PC-3 (cell line): ENCODE results near the gene CEP112. TPM values are rescaled to one million over a fixed set of nuclear protein-coding genes. Genes with fewer than 3 reads are reported as not detected.

Experiments
- ATAC-seq: fragments of 200-7000 bp; cut with Tn5 transposase; 2 replicates; pipeline ENCODE4 v1.9.1; 2020; ENCODE audit warnings: mild to moderate bottlenecking, moderate library complexity
- BruUV-seq: library from RNA; stranded (reverse); fragments of 400-500 nt; replicated peaks from 2 replicates; lab custom pipeline; 2021; lab: Mats Ljungman, UMichigan
- CTCF ChIA-PET: fragments of 300-600 bp; sonication (Branson Sonifier 250); formaldehyde crosslinking; loops from one replicate; lab custom pipeline; 2022; ENCODE audit warnings: antibody characterized with exemption; lab: Charles Lee
- POLR2A ChIA-PET: fragments of 300-600 bp; sonication (Branson Sonifier 250); formaldehyde crosslinking; loops from one replicate; lab custom pipeline; 2022; ENCODE audit warnings: antibody characterized with exemption; ENCODE audit not compliant: unreplicated experiment; lab: Charles Lee
- DNase-seq: peaks from one replicate; pipeline ENCODE4 v3.0.0-alpha.2; 2015
- H2AFZ ChIP-seq: fragments of 300-600 bp; sonication (generic); 2 replicates; pipeline ENCODE4 v1.6.0; 2016; ENCODE audit warnings: antibody characterized with exemption, low read length
- H3F3A ChIP-seq: fragments of 300-600 bp; sonication (generic); one replicate; pipeline ENCODE4 v1.6.0; 2017; ENCODE audit warnings: antibody characterized with exemption, low read length, control low read depth, mild to moderate bottlenecking; ENCODE audit not compliant: unreplicated experiment
- H3K27ac ChIP-seq: fragments of 300-600 bp; sonication (generic); 2 replicates; pipeline ENCODE4 v1.5.1; 2016; ENCODE audit warnings: mild to moderate bottlenecking, low read length
- H3K27me3 ChIP-seq: fragments of 300-600 bp; sonication (generic); 2 replicates; pipeline ENCODE4 v1.6.1; 2016; ENCODE audit warnings: low read length, mixed read lengths
- H3K36me3 ChIP-seq: fragments of 300-600 bp; sonication (generic); 2 replicates; pipeline ENCODE4 v1.6.1; 2016; ENCODE audit warnings: low read depth, mixed run types, low read length, mixed read lengths
- H3K4me1 ChIP-seq: fragments of 300-600 bp; sonication (generic); 2 replicates; pipeline ENCODE4 v1.5.1; 2016; ENCODE audit warnings: low read length; ENCODE audit not compliant: insufficient read depth
- H3K4me2 ChIP-seq: fragments of 300-600 bp; sonication (generic); 2 replicates; pipeline ENCODE4 v1.6.0; 2016; ENCODE audit warnings: low read length
- H3K4me3 ChIP-seq: fragments of 300-600 bp; sonication (generic); 2 replicates; pipeline ENCODE4 v1.5.1; 2016; ENCODE audit warnings: mild to moderate bottlenecking, low read length, mixed read lengths
- H3K79me2 ChIP-seq: fragments of 300-600 bp; sonication (generic); 2 replicates; pipeline ENCODE4 v1.6.1; 2017; ENCODE audit warnings: low read length, mixed read lengths
- H3K9ac ChIP-seq: fragments of 300-600 bp; sonication (generic); 2 replicates; pipeline ENCODE4 v1.6.0; 2016; ENCODE audit warnings: mild to moderate bottlenecking, low read length
- H3K9me2 ChIP-seq: fragments of 300-600 bp; sonication (generic); replicated peaks from 2 replicates; pipeline ENCODE4 v1.6.1; 2016; ENCODE audit warnings: mixed run types, low read length, mixed read lengths
- H3K9me3 ChIP-seq: fragments of 300-600 bp; sonication (generic); 2 replicates; pipeline ENCODE4 v1.6.1; 2016; ENCODE audit warnings: low read length, mixed read lengths
- H4K20me1 ChIP-seq: fragments of 300-600 bp; sonication (generic); 2 replicates; pipeline ENCODE4 v1.6.1; 2016; ENCODE audit warnings: low read length, mixed read lengths
- EZH2 ChIP-seq: fragments of 300-600 bp; sonication (generic); IDR thresholded peaks from one replicate; pipeline ENCODE4 v1.6.1; 2017; ENCODE audit warnings: antibody characterized with exemption, mild to moderate bottlenecking, low read length; ENCODE audit not compliant: unreplicated experiment
- EZH2phosphoT487 ChIP-seq: fragments of 300-600 bp; sonication (generic); IDR thresholded peaks from 2 replicates; pipeline ENCODE4 v1.6.1; 2018; ENCODE audit warnings: mild to moderate bottlenecking, antibody characterized with exemption, low read length, borderline replicate concordance
- intact Hi-C: fragments of 100-400 bp; cut with micrococcal nuclease; formaldehyde crosslinking; loops from 2 replicates; pipeline ENCODE4 v1.9.0; 2023
- total RNA-seq: library from RNA; depleted of rRNA; stranded (reverse); fragments of >200 nt; gene quantifications from 2 replicates; pipeline ENCODE4 v1.2.3, GENCODE V29; 2014
- TF ChIP-seq, protein P1 (sequence below): fragments of 300-600 bp; sonication (generic); conservative IDR thresholded peaks from 2 replicates; pipeline ENCODE4 v1.5.1; 2017; ENCODE audit warnings: antibody characterized with exemption, low read depth, mild to moderate bottlenecking, low read length

Gene CEP112
- total RNA-seq, 1 experiment from 2014 or later: 6.5 TPM

DNA sequence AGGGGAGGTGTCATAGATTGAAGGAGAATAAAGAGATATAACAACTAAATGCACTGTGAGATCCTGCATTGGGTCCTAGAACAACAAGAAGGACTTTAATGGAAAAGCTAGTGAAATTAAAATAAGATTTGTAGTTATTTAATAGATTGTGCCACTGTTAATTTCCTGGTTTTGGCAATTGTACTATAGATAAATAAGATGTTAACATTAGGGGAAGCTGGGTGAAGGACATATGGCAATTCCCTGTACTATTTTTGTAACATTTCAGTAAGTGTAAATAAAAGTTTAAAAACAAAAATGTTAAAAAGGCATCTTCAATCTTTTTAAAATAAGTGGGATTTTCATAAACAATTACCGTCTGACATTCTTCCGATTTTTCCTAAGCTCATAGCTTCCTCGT, 372.1 kb downstream of the CEP112 start:
- no TSS peak for BruUV-seq
- CTCF ChIA-PET: interaction anchor here (0.6 to 0.9 kb wide), 2 partner anchors 588 to 721 kb away, joined by 3 to 5 read pairs; no protein-coding TSS in a partner anchor
- ATAC-seq: no peak

DNA sequence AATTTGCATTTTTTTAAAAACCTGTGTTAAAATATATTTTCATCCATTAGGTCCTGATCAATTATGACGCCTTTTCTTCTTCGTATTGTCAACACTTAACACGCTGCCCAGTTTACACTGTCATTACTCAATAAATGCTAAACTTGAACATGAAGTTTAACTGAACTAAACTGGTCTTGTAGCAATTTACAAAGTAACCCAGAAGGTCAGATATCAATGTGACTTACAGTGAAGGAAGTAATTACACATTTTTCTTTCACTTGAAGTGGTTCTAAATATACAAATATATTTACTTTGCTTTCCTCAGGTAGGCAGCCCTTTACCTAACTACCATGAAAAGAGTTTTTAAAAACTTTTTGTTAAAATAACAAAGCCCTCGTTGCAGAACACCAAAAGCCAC, 374.0 kb downstream of the CEP112 start:
- intact Hi-C loops: no loop called here
- H2AFZ ChIP-seq: no peak overlapping the region
- H3K9ac ChIP-seq: no peak overlapping the region
- no peaks in the 10 kb centered on the region for H3F3A ChIP-seq
- DNase-seq: no peak
- ChIA-PET POLR2A (no interaction called here), CTCF (no interaction called here)
- no peaks in the 10 kb centered on the region for H4K20me1 ChIP-seq
- no peak overlapping the region for H3K4me2 ChIP-seq
- no peak overlapping the region for H3K4me3 ChIP-seq
- peaks cover 17% of the 10 kb centered on the region for H3K4me1 ChIP-seq
- TF ChIP-seq EZH2phosphoT487 (no peak), EZH2 (no peak)
- TF ChIP-seq, protein P1, sequence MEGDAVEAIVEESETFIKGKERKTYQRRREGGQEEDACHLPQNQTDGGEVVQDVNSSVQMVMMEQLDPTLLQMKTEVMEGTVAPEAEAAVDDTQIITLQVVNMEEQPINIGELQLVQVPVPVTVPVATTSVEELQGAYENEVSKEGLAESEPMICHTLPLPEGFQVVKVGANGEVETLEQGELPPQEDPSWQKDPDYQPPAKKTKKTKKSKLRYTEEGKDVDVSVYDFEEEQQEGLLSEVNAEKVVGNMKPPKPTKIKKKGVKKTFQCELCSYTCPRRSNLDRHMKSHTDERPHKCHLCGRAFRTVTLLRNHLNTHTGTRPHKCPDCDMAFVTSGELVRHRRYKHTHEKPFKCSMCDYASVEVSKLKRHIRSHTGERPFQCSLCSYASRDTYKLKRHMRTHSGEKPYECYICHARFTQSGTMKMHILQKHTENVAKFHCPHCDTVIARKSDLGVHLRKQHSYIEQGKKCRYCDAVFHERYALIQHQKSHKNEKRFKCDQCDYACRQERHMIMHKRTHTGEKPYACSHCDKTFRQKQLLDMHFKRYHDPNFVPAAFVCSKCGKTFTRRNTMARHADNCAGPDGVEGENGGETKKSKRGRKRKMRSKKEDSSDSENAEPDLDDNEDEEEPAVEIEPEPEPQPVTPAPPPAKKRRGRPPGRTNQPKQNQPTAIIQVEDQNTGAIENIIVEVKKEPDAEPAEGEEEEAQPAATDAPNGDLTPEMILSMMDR: no peak
- H3K79me2 ChIP-seq: no peaks in the 10 kb centered on the region
- no peak for ATAC-seq
- no peaks in the 10 kb centered on the region for H3K9me3 ChIP-seq
- H3K36me3 ChIP-seq: no peaks in the 10 kb centered on the region
- H3K9me2 ChIP-seq: no peaks in the 10 kb centered on the region
- BruUV-seq: no TSS peak
- no peaks in the 10 kb centered on the region for H3K27me3 ChIP-seq
- H3K27ac ChIP-seq: no peak overlapping the region

More for the DNA sequence above, 372.1 kb downstream of the CEP112 start:
- no peaks in the 10 kb centered on the region for H3K27me3 ChIP-seq
- H4K20me1 ChIP-seq: no peaks in the 10 kb centered on the region
- H3F3A ChIP-seq: no peaks in the 10 kb centered on the region
- H2AFZ ChIP-seq: peak overlapping the region; percentile 35; the same call in 1 of the 2 replicates
- intact Hi-C loops: loop anchor here (1.0 to 2.0 kb wide), 3 partner anchors 35 to 537 kb away; no protein-coding TSS in a partner anchor
- H3K9me3 ChIP-seq: no peaks in the 10 kb centered on the region
- H3K36me3 ChIP-seq: no peaks in the 10 kb centered on the region
- H3K4me1 ChIP-seq: peaks cover 31% of the 10 kb centered on the region
- POLR2A ChIA-PET: no interaction called here
- no peak for DNase-seq
- peak overlapping the region; percentile 56 for H3K4me2 ChIP-seq
- H3K9me2 ChIP-seq: no peaks in the 10 kb centered on the region
- H3K27ac ChIP-seq: peak overlapping the region; percentile 70
- H3K79me2 ChIP-seq: no peaks in the 10 kb centered on the region
- H3K4me3 ChIP-seq: no peak overlapping the region
- peak overlapping the region; percentile 11; the same call in 1 of the 2 replicates for H3K9ac ChIP-seq
- TF ChIP-seq EZH2: no peak
- TF ChIP-seq, protein P1: no peak
- TF ChIP-seq EZH2phosphoT487: no peak

DNA sequence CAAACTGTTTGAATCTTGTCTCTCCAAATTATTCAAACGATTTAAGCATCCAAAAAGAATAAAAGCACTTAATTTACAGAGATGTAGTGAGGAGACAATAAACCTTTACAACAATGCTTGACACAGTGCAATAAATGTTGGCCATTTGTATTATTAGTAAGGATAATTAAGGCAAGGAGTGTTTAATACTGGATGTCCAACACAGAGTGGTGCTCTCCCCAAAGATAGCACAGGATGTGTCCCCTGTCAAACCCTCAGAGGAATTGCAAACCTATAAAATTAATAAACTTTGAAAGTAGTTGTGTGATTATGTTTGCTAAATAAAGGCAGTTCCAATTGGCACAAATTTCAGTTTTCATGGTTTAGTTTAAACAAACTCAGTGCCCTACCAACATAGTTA, 377.5 kb downstream of the CEP112 start:
- no peak for DNase-seq
- Histone ChIP-seq H3K4me1 (no peaks in the 10 kb centered on the region), H3K36me3 (no peaks in the 10 kb centered on the region), H3K27me3 (no peaks in the 10 kb centered on the region), H2AFZ (no peak overlapping the region), H3K9me3 (no peaks in the 10 kb centered on the region), H3K9ac (no peak overlapping the region), H4K20me1 (no peaks in the 10 kb centered on the region), H3K27ac (no peak overlapping the region), H3K79me2 (no peaks in the 10 kb centered on the region), H3F3A (no peaks in the 10 kb centered on the region), H3K4me2 (no peak overlapping the region), H3K4me3 (no peak overlapping the region), H3K9me2 (no peaks in the 10 kb centered on the region; the same call in 1 of the 2 replicates)
- intact Hi-C loops: loop anchor here (1.0 to 5.0 kb wide), 3 partner anchors 113 to 353 kb away; no protein-coding TSS in a partner anchor
- BruUV-seq: no TSS peak
- TF ChIP-seq EZH2phosphoT487: no peak
- TF ChIP-seq, protein P1: no peak
- ChIA-PET POLR2A (no interaction called here), CTCF (no interaction called here)
- ATAC-seq: peak; percentile 79
